Measurements from ENCODE around the gene VWF.

Gene VWF

DNA sequence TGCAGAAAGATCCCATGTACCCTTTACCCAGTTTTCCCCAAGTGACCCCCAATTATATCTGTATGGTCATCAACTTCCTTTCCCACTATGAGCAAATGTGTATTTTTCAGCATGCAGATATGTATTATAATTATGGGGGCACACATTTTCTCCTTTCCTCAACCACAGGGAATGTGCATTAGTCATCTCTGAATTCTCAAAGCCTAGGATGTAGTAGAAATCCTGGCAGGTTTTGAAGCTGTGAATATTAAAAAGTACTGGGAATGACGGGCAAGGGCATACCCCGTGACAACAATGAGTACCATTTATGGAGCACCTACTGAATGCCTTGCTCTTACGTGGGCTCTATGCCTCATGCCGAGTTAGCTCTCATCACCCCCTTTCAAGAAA, 71.5 kb downstream of the VWF start:
- TF ChIP-seq, protein P1, sequence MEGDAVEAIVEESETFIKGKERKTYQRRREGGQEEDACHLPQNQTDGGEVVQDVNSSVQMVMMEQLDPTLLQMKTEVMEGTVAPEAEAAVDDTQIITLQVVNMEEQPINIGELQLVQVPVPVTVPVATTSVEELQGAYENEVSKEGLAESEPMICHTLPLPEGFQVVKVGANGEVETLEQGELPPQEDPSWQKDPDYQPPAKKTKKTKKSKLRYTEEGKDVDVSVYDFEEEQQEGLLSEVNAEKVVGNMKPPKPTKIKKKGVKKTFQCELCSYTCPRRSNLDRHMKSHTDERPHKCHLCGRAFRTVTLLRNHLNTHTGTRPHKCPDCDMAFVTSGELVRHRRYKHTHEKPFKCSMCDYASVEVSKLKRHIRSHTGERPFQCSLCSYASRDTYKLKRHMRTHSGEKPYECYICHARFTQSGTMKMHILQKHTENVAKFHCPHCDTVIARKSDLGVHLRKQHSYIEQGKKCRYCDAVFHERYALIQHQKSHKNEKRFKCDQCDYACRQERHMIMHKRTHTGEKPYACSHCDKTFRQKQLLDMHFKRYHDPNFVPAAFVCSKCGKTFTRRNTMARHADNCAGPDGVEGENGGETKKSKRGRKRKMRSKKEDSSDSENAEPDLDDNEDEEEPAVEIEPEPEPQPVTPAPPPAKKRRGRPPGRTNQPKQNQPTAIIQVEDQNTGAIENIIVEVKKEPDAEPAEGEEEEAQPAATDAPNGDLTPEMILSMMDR (IDR thresholded peaks at IDR 0.05; ENCODE audit: low read depth, low read length), result no peak
- DNase-seq (ENCODE audit: extremely low read depth, low read depth), result no peak

DNA sequence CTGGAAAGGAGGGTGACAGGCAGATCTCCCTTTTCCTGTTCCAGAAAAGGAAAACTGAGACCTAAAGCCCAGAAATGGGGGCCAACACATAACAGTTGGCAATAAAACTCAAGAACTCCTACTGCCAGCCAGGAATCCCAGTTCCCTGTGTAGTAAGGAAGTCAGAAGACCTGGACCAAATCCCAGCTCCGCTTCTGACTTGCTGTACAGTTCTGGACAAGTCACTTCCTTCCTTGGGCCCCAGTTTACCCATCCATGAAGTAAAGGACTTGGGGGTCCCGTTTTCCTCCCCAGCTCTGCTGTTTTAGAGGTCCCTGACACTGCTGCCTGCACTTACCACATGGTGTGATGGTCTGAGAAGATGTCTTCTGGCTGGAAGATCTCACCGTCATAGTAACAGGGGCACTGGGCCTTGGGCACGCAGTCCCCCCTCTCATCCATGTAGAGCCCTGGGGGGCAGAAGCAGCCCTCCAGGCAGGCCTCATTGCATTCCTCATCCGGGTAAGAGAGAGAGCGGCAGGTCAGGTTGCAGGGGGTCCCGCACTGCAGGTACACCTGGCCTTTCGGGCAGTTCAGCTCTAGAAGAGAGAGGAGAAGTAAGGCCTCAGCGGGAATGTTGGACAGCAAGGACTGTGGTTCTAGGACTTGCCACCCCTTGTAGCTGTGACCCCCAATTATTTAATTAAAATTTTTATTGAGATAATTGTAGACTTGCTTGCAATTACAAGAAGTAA, 72.1 kb downstream of the VWF start:
- no peak for DNase-seq (ENCODE audit: extremely low read depth, low read depth)
- TF ChIP-seq, protein P1 (IDR thresholded peaks at IDR 0.05; ENCODE audit: low read depth, low read length), result no peak

DNA sequence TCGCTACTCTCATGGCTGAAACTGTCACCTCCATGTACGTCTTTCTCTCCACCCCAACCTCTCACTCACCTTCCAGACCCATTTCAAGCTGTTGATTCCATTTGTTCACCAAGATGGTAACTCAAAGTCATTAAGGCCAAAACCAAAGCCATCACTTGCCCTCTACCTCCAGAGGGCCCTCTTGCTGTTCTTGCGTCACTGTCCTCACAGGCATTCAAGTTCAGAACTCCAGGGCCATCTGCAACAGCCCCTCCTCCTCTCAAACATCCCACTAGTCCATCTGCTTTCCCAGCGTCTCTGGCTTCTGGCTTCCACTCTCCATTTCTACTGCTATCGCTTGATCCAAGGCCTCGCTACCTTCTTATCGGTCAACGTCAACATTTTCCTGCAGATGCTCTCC, 74.5 kb downstream of the VWF start:
- TF ChIP-seq, protein P1 (IDR thresholded peaks at IDR 0.05; ENCODE audit: low read depth, low read length), result no peak
- no peak for DNase-seq (ENCODE audit: extremely low read depth, low read depth)

DNA sequence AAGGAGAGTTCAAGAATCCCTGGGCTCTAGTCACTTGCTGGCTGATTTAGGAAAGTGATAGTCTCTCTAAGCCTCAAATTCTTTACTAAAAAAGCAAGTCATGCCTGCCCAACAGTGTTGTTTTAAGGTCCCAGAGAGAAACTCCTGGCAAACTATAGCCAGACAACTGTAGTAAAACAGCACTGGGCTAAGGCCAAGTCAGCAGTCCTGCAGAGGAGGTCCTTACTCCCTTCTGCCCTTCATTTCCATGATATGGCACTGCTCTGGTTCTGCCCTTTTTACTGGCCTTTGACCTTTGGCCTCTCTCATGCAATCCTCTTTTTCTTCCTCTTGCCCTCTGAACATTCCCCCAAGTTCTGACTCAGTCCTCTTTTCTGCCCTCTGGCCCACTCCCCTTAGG, 74.9 kb downstream of the VWF start:
- no peak for DNase-seq (ENCODE audit: extremely low read depth, low read depth)
- TF ChIP-seq, protein P1 (IDR thresholded peaks at IDR 0.05; ENCODE audit: low read depth, low read length), result no peak

DNA sequence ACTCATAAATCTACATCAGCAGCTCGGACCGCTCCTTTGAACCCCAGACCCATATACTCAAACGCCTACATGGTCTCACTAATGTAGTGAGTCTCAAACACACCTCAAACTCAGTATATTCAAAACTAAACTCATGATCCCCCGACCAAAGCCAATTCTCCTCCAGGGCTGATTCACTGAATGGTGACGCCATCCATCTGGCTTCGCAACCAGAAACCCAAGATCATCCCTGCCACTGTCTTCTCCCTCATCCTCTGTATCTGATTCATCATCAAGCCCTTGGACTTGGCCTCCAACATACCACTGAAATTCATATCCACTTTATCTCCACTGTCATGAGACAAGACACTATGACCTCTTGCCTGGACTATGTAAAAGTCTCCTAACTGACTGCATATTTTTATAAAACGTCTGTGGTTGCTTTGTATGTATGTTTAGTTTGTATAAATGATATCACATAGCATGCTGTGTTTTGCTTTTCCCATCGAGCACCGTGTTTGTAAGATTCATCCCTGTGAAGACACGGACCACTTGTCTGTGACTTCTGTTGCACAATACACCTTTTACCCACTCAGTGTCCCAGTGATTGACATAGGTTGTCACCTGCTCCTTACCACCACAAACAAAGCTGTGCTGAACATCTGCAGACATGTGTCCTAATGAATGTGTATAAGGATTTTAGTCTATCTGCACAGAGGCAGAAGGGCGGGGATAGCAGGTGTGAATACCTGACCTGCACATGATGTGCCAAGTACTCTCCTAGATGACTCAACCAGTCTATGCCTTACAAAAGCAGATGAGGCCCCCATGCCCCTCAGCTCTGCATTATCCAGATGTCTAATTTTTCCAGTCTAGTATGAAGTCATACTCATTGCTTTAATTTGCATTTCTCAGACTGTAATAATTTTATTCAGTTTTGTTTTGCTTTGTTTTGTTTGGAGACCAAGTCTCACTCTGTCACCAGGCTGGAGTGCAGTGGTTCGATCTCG, 76.9 kb downstream of the VWF start:
- TF ChIP-seq, protein P1 (IDR thresholded peaks at IDR 0.05; ENCODE audit: low read depth, low read length), result no peak
- no peak for DNase-seq (ENCODE audit: extremely low read depth, low read depth)

DNA sequence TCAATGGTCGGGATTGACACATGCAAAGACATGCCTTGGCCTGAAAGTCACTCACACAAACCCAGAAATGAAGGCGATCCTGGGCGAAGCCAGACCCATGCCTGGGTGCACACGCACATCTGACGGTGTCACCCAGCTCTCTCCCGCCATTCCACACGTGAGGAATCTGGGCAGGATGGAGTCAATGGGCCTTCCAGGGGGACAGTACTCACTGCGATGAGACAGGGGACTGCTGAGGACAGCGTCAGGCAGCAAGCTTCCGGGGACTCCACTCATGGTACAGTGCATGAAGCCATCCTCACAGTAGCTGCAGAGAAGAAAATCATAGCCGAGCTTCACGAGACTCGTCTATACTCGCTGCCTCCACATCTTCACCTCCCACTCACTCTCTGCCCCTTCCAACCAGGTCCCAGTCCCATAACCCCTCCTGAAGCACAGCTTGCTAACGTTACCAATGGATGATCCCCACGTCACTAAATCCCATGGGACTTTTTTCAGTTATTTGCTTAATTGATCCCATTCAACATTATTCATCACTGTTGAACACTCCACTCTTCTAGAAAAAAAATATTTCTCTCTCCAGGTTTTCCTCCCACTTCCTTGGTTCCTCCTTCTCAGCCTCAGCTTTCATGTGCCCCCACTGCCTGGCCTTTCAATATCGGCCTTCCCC, 77.8 kb downstream of the VWF start:
- DNase-seq (ENCODE audit: extremely low read depth, low read depth), result no peak
- TF ChIP-seq, protein P1 (IDR thresholded peaks at IDR 0.05; ENCODE audit: low read depth, low read length), result no peak

All from AG09319 (cell line).